Smooth muscle cell of the brain vasculature (primary cell): ENCODE results near the gene ZP3.
"Not testable (repeated sequence)": the region's sequence is repeated elsewhere in the genome, so short reads cannot be mapped to it uniquely, and the experiment has no call there.

Experiments used
- DNase-seq: peaks from one replicate; pipeline ENCODE4 v3.0.0-alpha.2; 2012; ENCODE audit warnings: low read depth, low spot score

Gene ZP3

GRCh38 chr7:76442664-76443446, 18.1 kb downstream of the ZP3 start:
- not testable (repeated sequence) for DNase-seq

- DNase-seq = not testable (repeated sequence)
Measured at GRCh38 chr7:76443846-76444245, 19.1 kb downstream of the ZP3 start.

GRCh38 chr7:76445577-76446008, 20.8 kb downstream of the ZP3 start:
- DNase-seq = peak; percentile 57

- not testable (repeated sequence) for DNase-seq
Measured at GRCh38 chr7:76457017-76457416, 32.3 kb downstream of the ZP3 start.

- DNase-seq = not testable (repeated sequence)
Measured at GRCh38 chr7:76458504-76458903, 33.8 kb downstream of the ZP3 start.

- not testable (repeated sequence) for DNase-seq
Measured at GRCh38 chr7:76460767-76461166, 36.0 kb downstream of the ZP3 start.

- DNase-seq = not testable (repeated sequence)
Measured at GRCh38 chr7:76461464-76462101, 36.8 kb downstream of the ZP3 start, which contains the start of gene DTX2. TSS of gene DTX2 (plus strand) at chr7:76461709. CDS start at chr7:76480510, 18,801 bp downstream.

GRCh38 chr7:76462271-76462882, 37.6 kb downstream of the ZP3 start:
- not testable (repeated sequence) for DNase-seq

GRCh38 chr7:76464959-76465358, 40.2 kb downstream of the ZP3 start:
- DNase-seq = not testable (repeated sequence)

- not testable (repeated sequence) for DNase-seq
Measured at GRCh38 chr7:76465950-76466349, 41.2 kb downstream of the ZP3 start.

GRCh38 chr7:76467743-76468404, 43.1 kb downstream of the ZP3 start:
- not testable (repeated sequence) for DNase-seq

GRCh38 chr7:76471556-76472221, 46.9 kb downstream of the ZP3 start:
- not testable (repeated sequence) for DNase-seq

- not testable (repeated sequence) for DNase-seq
Measured at GRCh38 chr7:76473097-76473496, 48.3 kb downstream of the ZP3 start.

- not testable (repeated sequence) for DNase-seq
Measured at GRCh38 chr7:76476280-76476679, 51.5 kb downstream of the ZP3 start.

- not testable (repeated sequence) for DNase-seq
Measured at GRCh38 chr7:76476742-76477474, 52.2 kb downstream of the ZP3 start.

GRCh38 chr7:76479628-76480027, 54.9 kb downstream of the ZP3 start:
- DNase-seq = not testable (repeated sequence)

GRCh38 chr7:76480403-76481253, 55.9 kb downstream of the ZP3 start:
- peak; percentile 56 for DNase-seq

- DNase-seq = not testable (repeated sequence)
Measured at GRCh38 chr7:76482660-76483059, 57.9 kb downstream of the ZP3 start.

- DNase-seq = not testable (repeated sequence)
Measured at GRCh38 chr7:76483081-76483480, 58.3 kb downstream of the ZP3 start.
